Liver (tissue), 9 donors: ENCODE measurements around the gene PTPRC. TPM values are rescaled to one million over a fixed set of nuclear protein-coding genes. Genes with fewer than 3 reads are reported as not detected.

Experiments
- DNase-seq: peaks from one replicate; pipeline ENCODE4 v3.0.0-alpha.2; 2017; ENCODE audit warnings: low spot score
- H3K27ac ChIP-seq, 2 donors: one replicate each; pipeline ENCODE4 v1.7.0; 2013; ENCODE audit warnings: inconsistent platforms in 2 of 2, low read length in 2 of 2, control low read depth in 1 of 2, low read depth in 1 of 2, mild to moderate bottlenecking in 1 of 2
- H3K27me3 ChIP-seq, 4 donors: one replicate each; pipeline versions ENCODE4 v1.6.1 to v1.7.0; 2013; ENCODE audit warnings: low read length in 3 of 4, inconsistent platforms in 1 of 4, mild to moderate bottlenecking in 1 of 4, moderate library complexity in 1 of 4; ENCODE audit not compliant: control insufficient read depth in 4 of 4, insufficient read depth in 4 of 4
- H3K36me3 ChIP-seq, 4 donors: one replicate each; pipeline versions ENCODE4 v1.6.1 to v1.7.0; 2013; ENCODE audit warnings: low read length in 3 of 4, mild to moderate bottlenecking in 3 of 4, low read depth in 1 of 4, moderate library complexity in 1 of 4; ENCODE audit not compliant: control insufficient read depth in 4 of 4, insufficient read depth in 3 of 4
- H3K4me1 ChIP-seq, 4 donors: one replicate each; pipeline versions ENCODE4 v1.6.1 to v1.7.0; 2013; ENCODE audit warnings: low read length in 3 of 4, mild to moderate bottlenecking in 3 of 4, moderate library complexity in 1 of 4; ENCODE audit not compliant: control insufficient read depth in 4 of 4, insufficient read depth in 4 of 4
- H3K4me3 ChIP-seq, 3 donors: one replicate each; pipeline versions ENCODE4 v1.6.1 to v1.7.0; 2013; ENCODE audit warnings: low read length in 3 of 3, control low read depth in 1 of 3, low read depth in 1 of 3, mild to moderate bottlenecking in 1 of 3
- H3K9ac ChIP-seq, 2 donors: one replicate each; pipeline ENCODE4 v1.7.0; 2013; ENCODE audit warnings: low read length in 2 of 2, mild to moderate bottlenecking in 2 of 2, moderate library complexity in 2 of 2, control low read depth in 1 of 2, low read depth in 1 of 2
- H3K9me3 ChIP-seq, 4 donors: one replicate each; pipeline versions ENCODE4 v1.6.1 to v1.7.0; 2013; ENCODE audit warnings: low read length in 3 of 4; ENCODE audit not compliant: control insufficient read depth in 4 of 4
- EGR1 ChIP-seq, 2 donors: IDR thresholded peaks; 2 replicates each; pipeline ENCODE4 v1.6.1; 2016 to 2018; ENCODE audit warnings: antibody characterized with exemption in 2 of 2, low read depth in 2 of 2
- FOXA1 ChIP-seq: IDR thresholded peaks from 2 replicates; pipeline ENCODE4 v1.6.1; 2016; ENCODE audit warnings: antibody characterized with exemption
- FOXA2 ChIP-seq: IDR thresholded peaks from 2 replicates; pipeline ENCODE4 v1.6.1; 2016; ENCODE audit warnings: antibody characterized with exemption
- GABPA ChIP-seq, 2 donors: IDR thresholded peaks in 1 of 2; conservative IDR thresholded peaks in 1 of 2; 2 replicates each; pipeline ENCODE4 v1.6.1; 2016; ENCODE audit warnings: antibody characterized with exemption in 2 of 2, mild to moderate bottlenecking in 1 of 2, moderate library complexity in 1 of 2
- HNF4A ChIP-seq, 2 donors: conservative IDR thresholded peaks; 2 replicates each; pipeline ENCODE4 v1.6.1; 2016; ENCODE audit warnings: antibody characterized with exemption in 2 of 2, mild to moderate bottlenecking in 2 of 2
- HNF4G ChIP-seq: IDR thresholded peaks from 2 replicates; pipeline ENCODE4 v1.6.1; 2016; ENCODE audit warnings: antibody characterized with exemption
- JUND ChIP-seq, 2 donors: IDR thresholded peaks; 2 replicates each; pipeline ENCODE4 v1.6.1; 2016; ENCODE audit warnings: antibody characterized with exemption in 2 of 2
- NR2F2 ChIP-seq: IDR thresholded peaks from 2 replicates; pipeline ENCODE4 v1.6.1; 2016; ENCODE audit warnings: antibody characterized with exemption
- RAD21 ChIP-seq, 2 donors: IDR thresholded peaks; 2 replicates each; pipeline ENCODE4 v1.6.1; 2016; ENCODE audit warnings: antibody characterized with exemption in 2 of 2, mild to moderate bottlenecking in 2 of 2
- RXRA ChIP-seq, 2 donors: IDR thresholded peaks; 2 replicates each; pipeline ENCODE4 v1.6.1; 2017 to 2018; ENCODE audit warnings: antibody characterized with exemption in 2 of 2, mild to moderate bottlenecking in 1 of 2
- SP1 ChIP-seq: IDR thresholded peaks from 2 replicates; pipeline ENCODE4 v1.6.1; 2018; ENCODE audit warnings: antibody characterized with exemption, mild to moderate bottlenecking
- TAF1 ChIP-seq: conservative IDR thresholded peaks from 2 replicates; pipeline ENCODE4 v1.6.1; 2016; ENCODE audit warnings: antibody characterized with exemption, mild to moderate bottlenecking
- YY1 ChIP-seq: IDR thresholded peaks from 2 replicates; pipeline ENCODE4 v1.6.1; 2016; ENCODE audit warnings: antibody characterized with exemption, mild to moderate bottlenecking
- WGBS: extraction: QIAGEN DNeasy Blood & Tissue Kit; methylation state at CpG from one replicate; pipeline ENCODE4 v1.1.7; 2013; 5-methylcytosine and 5-hydroxymethylcytosine counted together
- polyA plus RNA-seq, 2 donors: library from polyadenylated mRNA; stranded (reverse) in 1 of 2; unstranded in 1 of 2; fragments of 200-250 nt in 1 of 2; fragments of >200 nt in 1 of 2; fragmentation: Nextera tagmentation in 1 of 2; extraction: Ambion mirVana in 1 of 2; gene quantifications; one replicate each; pipeline versions ENCODE4 v1.2.1 to v1.2.3, GENCODE V29; 2013 to 2015
- total RNA-seq, 2 donors: library from RNA; depleted of rRNA; stranded (reverse); fragments of >200 nt; gene quantifications; one replicate each; pipeline ENCODE4 v1.2.3, GENCODE V29; 2014
- TF ChIP-seq, protein P1 (sequence below): fragments of 150-350 bp; IDR thresholded peaks from 2 replicates; pipeline ENCODE4 v1.5.1; 2017; ENCODE audit warnings: improper control_type of control experiment, low read depth, low read length; ENCODE audit not compliant: missing input control
- TF ChIP-seq, protein P2 (sequence below): IDR thresholded peaks from 2 replicates; pipeline ENCODE4 v1.6.1; 2016; ENCODE audit warnings: antibody characterized with exemption
- TF ChIP-seq, protein P3 (sequence below): IDR thresholded peaks from 2 replicates; pipeline ENCODE4 v1.6.1; 2016; ENCODE audit warnings: antibody characterized with exemption, mild to moderate bottlenecking
- TF ChIP-seq, protein P4 (sequence below): IDR thresholded peaks from 2 replicates; pipeline ENCODE4 v1.6.1; 2016; ENCODE audit warnings: antibody characterized with exemption
- TF ChIP-seq, protein P5 (sequence below): IDR thresholded peaks from 2 replicates; pipeline ENCODE4 v1.6.1; 2016; ENCODE audit warnings: antibody characterized with exemption
- donor health status: healthy.
- donor health status: healthy.
- donor health status: healthy.
- donor health status: healthy.
- donor health status: healthy.

Gene PTPRC
- total and polyA plus RNA-seq, 4 donors = 5.8 to 34.1 (median 16.2) TPM

DNA sequence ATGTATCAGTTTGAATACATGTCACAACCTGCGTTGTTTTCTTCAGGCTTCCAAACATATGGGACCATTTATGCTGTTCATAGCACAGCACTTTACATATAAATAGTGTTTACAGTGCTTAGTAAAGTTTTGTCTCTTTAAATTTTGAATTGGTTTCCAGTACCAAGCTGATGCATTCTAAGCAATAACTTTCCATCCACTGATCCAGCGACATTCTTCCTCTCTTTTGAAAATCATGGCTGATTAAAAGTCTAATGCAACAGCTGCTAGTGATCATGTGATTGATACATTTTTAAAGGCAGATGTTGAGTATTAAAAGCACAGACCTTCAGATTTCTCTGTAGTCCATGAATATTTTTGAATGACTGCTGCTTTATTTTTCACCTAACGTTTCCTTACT is 154.9 kb downstream of the PTPRC start:
- Histone ChIP-seq H3K27me3 (no peaks in the 10 kb centered on the region), H3K4me1 (peaks cover 0 to 2% (median 0%) of the 10 kb centered on the region in 4 donors), H3K4me3 (no peak overlapping the region), H3K27ac (no peak overlapping the region), H3K9me3 (peaks cover 0 to 2% (median under 1%) of the 10 kb centered on the region in 4 donors), H3K36me3 (no peaks in the 10 kb centered on the region), H3K9ac (no peak overlapping the region)
- no peak for DNase-seq
- TF ChIP-seq, protein P1, sequence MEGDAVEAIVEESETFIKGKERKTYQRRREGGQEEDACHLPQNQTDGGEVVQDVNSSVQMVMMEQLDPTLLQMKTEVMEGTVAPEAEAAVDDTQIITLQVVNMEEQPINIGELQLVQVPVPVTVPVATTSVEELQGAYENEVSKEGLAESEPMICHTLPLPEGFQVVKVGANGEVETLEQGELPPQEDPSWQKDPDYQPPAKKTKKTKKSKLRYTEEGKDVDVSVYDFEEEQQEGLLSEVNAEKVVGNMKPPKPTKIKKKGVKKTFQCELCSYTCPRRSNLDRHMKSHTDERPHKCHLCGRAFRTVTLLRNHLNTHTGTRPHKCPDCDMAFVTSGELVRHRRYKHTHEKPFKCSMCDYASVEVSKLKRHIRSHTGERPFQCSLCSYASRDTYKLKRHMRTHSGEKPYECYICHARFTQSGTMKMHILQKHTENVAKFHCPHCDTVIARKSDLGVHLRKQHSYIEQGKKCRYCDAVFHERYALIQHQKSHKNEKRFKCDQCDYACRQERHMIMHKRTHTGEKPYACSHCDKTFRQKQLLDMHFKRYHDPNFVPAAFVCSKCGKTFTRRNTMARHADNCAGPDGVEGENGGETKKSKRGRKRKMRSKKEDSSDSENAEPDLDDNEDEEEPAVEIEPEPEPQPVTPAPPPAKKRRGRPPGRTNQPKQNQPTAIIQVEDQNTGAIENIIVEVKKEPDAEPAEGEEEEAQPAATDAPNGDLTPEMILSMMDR = no peak
- TF ChIP-seq FOXA1 = no peak
- no peak for TF ChIP-seq YY1
- no peak for TF ChIP-seq HNF4G
- no peak for TF ChIP-seq JUND (IDR thresholded peaks at IDR 0.05)
- no peak for TF ChIP-seq HNF4A (conservative IDR thresholded peaks at IDR 0.05)
- 91% methylated on average over 3 of the region's 3 CpGs for WGBS

DNA sequence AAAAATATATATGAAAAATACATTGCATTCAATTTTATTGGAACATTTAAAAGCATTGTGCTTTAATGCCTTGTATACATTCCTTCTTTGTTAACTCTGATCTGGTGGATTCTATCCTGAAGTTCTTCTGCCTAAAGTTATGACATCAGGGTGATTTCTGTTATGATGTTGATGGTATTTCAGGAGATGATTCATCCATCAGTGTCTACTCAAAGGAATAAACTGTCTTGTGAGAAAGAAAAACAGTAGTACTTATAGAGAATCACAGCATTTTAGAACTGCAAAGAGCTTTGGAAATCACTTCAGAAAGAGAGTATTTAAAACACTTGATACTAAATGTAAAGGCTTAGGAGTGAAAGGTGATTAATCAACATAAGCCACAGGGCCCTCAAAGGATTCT is 155.7 kb downstream of the PTPRC start:
- peaks cover 0 to 3% (median 0%) of the 10 kb centered on the region in 4 donors for H3K4me1 ChIP-seq
- no peak overlapping the region for H3K27ac ChIP-seq
- H3K36me3 ChIP-seq = no peaks in the 10 kb centered on the region
- peaks cover 0 to 2% (median under 1%) of the 10 kb centered on the region in 4 donors for H3K9me3 ChIP-seq
- no peak overlapping the region for H3K9ac ChIP-seq
- no peaks in the 10 kb centered on the region for H3K27me3 ChIP-seq
- TF ChIP-seq TAF1 (no peak), EGR1 (IDR thresholded peaks at IDR 0.05; ENCODE audit: low read depth in 2 of 2) (no peak), SP1 (no peak)
- no peak overlapping the region for H3K4me3 ChIP-seq
- DNase-seq = no peak

DNA sequence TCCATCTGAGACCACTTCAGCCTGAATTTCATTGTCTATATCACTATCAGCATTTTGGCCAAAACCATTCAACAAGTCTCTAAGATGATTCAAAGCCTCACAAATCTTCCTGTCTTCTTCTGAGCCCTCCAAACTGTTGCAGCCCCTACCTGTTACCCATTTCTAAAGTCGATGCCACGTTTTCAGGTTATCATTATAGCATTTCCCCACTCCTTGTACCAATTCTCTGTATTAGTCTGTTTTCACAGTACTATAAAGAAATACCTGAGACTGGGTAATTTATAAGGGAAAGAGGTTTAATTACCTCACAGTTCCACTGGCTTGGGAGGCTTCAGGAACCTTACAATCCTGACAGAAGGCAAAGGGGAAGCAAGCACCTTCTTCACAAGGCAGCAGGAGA is 158.8 kb downstream of the PTPRC start:
- Histone ChIP-seq H3K4me1 (peaks cover 0 to 3% (median 0%) of the 10 kb centered on the region in 4 donors), H3K27me3 (no peaks in the 10 kb centered on the region), H3K36me3 (no peaks in the 10 kb centered on the region), H3K4me3 (no peak overlapping the region), H3K27ac (no peak overlapping the region), H3K9ac (no peak overlapping the region), H3K9me3 (peaks cover 0 to 2% (median under 1%) of the 10 kb centered on the region in 4 donors)
- no peak for TF ChIP-seq HNF4G
- no peak for TF ChIP-seq SP1
- TF ChIP-seq TAF1 = no peak
- TF ChIP-seq, protein P2, sequence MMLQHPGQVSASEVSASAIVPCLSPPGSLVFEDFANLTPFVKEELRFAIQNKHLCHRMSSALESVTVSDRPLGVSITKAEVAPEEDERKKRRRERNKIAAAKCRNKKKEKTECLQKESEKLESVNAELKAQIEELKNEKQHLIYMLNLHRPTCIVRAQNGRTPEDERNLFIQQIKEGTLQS = no peak
- TF ChIP-seq GABPA (IDR thresholded peaks at IDR 0.05 in 1 of 2, conservative IDR thresholded peaks at IDR 0.05 in 1 of 2) = no peak
- no peak for TF ChIP-seq HNF4A (conservative IDR thresholded peaks at IDR 0.05)
- TF ChIP-seq, protein P3, sequence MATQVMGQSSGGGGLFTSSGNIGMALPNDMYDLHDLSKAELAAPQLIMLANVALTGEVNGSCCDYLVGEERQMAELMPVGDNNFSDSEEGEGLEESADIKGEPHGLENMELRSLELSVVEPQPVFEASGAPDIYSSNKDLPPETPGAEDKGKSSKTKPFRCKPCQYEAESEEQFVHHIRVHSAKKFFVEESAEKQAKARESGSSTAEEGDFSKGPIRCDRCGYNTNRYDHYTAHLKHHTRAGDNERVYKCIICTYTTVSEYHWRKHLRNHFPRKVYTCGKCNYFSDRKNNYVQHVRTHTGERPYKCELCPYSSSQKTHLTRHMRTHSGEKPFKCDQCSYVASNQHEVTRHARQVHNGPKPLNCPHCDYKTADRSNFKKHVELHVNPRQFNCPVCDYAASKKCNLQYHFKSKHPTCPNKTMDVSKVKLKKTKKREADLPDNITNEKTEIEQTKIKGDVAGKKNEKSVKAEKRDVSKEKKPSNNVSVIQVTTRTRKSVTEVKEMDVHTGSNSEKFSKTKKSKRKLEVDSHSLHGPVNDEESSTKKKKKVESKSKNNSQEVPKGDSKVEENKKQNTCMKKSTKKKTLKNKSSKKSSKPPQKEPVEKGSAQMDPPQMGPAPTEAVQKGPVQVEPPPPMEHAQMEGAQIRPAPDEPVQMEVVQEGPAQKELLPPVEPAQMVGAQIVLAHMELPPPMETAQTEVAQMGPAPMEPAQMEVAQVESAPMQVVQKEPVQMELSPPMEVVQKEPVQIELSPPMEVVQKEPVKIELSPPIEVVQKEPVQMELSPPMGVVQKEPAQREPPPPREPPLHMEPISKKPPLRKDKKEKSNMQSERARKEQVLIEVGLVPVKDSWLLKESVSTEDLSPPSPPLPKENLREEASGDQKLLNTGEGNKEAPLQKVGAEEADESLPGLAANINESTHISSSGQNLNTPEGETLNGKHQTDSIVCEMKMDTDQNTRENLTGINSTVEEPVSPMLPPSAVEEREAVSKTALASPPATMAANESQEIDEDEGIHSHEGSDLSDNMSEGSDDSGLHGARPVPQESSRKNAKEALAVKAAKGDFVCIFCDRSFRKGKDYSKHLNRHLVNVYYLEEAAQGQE = no peak
- no peak for TF ChIP-seq RXRA (IDR thresholded peaks at IDR 0.05)
- TF ChIP-seq, protein P4, sequence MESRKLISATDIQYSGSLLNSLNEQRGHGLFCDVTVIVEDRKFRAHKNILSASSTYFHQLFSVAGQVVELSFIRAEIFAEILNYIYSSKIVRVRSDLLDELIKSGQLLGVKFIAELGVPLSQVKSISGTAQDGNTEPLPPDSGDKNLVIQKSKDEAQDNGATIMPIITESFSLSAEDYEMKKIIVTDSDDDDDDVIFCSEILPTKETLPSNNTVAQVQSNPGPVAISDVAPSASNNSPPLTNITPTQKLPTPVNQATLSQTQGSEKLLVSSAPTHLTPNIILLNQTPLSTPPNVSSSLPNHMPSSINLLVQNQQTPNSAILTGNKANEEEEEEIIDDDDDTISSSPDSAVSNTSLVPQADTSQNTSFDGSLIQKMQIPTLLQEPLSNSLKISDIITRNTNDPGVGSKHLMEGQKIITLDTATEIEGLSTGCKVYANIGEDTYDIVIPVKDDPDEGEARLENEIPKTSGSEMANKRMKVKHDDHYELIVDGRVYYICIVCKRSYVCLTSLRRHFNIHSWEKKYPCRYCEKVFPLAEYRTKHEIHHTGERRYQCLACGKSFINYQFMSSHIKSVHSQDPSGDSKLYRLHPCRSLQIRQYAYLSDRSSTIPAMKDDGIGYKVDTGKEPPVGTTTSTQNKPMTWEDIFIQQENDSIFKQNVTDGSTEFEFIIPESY = no peak
- TF ChIP-seq FOXA1 = no peak
- TF ChIP-seq EGR1 (IDR thresholded peaks at IDR 0.05; ENCODE audit: low read depth in 2 of 2) = no peak
- no peak for TF ChIP-seq RAD21 (IDR thresholded peaks at IDR 0.05)
- TF ChIP-seq FOXA2 = no peak
- TF ChIP-seq NR2F2 = no peak
- TF ChIP-seq YY1 = no peak
- TF ChIP-seq JUND (IDR thresholded peaks at IDR 0.05) = no peak
- TF ChIP-seq, protein P1 = no peak
- TF ChIP-seq, protein P5, sequence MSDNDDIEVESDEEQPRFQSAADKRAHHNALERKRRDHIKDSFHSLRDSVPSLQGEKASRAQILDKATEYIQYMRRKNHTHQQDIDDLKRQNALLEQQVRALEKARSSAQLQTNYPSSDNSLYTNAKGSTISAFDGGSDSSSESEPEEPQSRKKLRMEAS = no peak
- 97% methylated on average over 2 of the region's 2 CpGs for WGBS
- DNase-seq = no peak
